ENCODE data around the gene EPB41L4A. TPM values are rescaled to one million over a fixed set of nuclear protein-coding genes. Genes with fewer than 3 reads are reported as not detected.

Gene EPB41L4A
- total RNA-seq, 1 donor from 2014 or later, result 27.2 TPM

GRCh38 chr5:112124788-112125187 is 294.3 kb downstream of the EPB41L4A start:
- H3K27me3 Mint-ChIP-seq, result no peaks in the 10 kb centered on the region
- peaks cover 5% of the 10 kb centered on the region for H3K4me1 Mint-ChIP-seq (ENCODE audit: unreplicated experiment)
- DNase-seq (ENCODE audit: extremely low spot score, unreplicated experiment), result no peak
- no peak overlapping the region for H3K4me3 Mint-ChIP-seq
- TF ChIP-seq CTCF (conservative IDR thresholded peaks at IDR 0.05), result no peak
- no peak overlapping the region for H3K27ac Mint-ChIP-seq
- H3K9me3 Mint-ChIP-seq, result no peaks in the 10 kb centered on the region
- no peaks in the 10 kb centered on the region for H3K36me3 Mint-ChIP-seq

- no peak for DNase-seq (ENCODE audit: extremely low spot score, unreplicated experiment)
- Mint-ChIP-seq H3K4me1 (ENCODE audit: unreplicated experiment) (peaks cover 5% of the 10 kb centered on the region), H3K9me3 (no peaks in the 10 kb centered on the region), H3K4me3 (no peak overlapping the region), H3K27ac (no peak overlapping the region), H3K36me3 (no peaks in the 10 kb centered on the region), H3K27me3 (no peaks in the 10 kb centered on the region)
- no peak for TF ChIP-seq CTCF (conservative IDR thresholded peaks at IDR 0.05)
Observed at GRCh38 chr5:112123086-112123485, 296.0 kb downstream of the EPB41L4A start.

- Mint-ChIP-seq H3K9me3 (no peaks in the 10 kb centered on the region), H3K27ac (no peak overlapping the region), H3K27me3 (no peaks in the 10 kb centered on the region), H3K4me3 (no peak overlapping the region), H3K4me1 (ENCODE audit: unreplicated experiment) (peaks cover 5% of the 10 kb centered on the region), H3K36me3 (no peaks in the 10 kb centered on the region)
- no peak for TF ChIP-seq CTCF (conservative IDR thresholded peaks at IDR 0.05)
- DNase-seq (ENCODE audit: extremely low spot score, unreplicated experiment), result no peak
Observed at GRCh38 chr5:112122353-112122752, 296.7 kb downstream of the EPB41L4A start.

DNA sequence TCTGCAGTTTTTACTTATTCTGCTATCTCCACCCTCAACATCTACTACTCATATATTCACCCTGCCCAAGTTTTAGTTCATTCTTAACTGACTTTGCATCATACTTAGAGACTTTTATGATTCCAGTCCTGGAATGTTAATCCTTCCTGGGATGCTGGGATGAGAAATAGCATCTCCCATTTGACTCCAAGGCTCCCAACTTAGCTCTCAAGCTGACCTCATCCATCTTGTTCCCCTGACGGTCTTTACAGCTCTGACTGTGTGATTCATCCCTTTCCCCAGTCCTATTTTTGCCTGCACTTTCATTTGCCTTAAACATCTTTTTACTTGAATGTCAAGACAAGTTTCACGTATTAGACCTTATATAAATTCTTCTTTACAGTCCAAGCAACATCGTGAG is 297.8 kb downstream of the EPB41L4A start:
- no peak overlapping the region for H3K4me3 Mint-ChIP-seq
- H3K4me1 Mint-ChIP-seq (ENCODE audit: unreplicated experiment), result peaks cover 5% of the 10 kb centered on the region
- no peak for DNase-seq (ENCODE audit: extremely low spot score, unreplicated experiment)
- H3K9me3 Mint-ChIP-seq, result no peaks in the 10 kb centered on the region
- no peaks in the 10 kb centered on the region for H3K36me3 Mint-ChIP-seq
- H3K27me3 Mint-ChIP-seq, result no peaks in the 10 kb centered on the region
- TF ChIP-seq CTCF (conservative IDR thresholded peaks at IDR 0.05), result no peak
- no peak overlapping the region for H3K27ac Mint-ChIP-seq

GRCh38 chr5:112119969-112120368 is 299.1 kb downstream of the EPB41L4A start:
- Mint-ChIP-seq H3K4me3 (no peak overlapping the region), H3K36me3 (no peaks in the 10 kb centered on the region), H3K27ac (no peak overlapping the region), H3K4me1 (ENCODE audit: unreplicated experiment) (no peaks in the 10 kb centered on the region), H3K27me3 (no peaks in the 10 kb centered on the region), H3K9me3 (no peaks in the 10 kb centered on the region)
- DNase-seq (ENCODE audit: extremely low spot score, unreplicated experiment), result no peak
- TF ChIP-seq CTCF (conservative IDR thresholded peaks at IDR 0.05), result no peak

DNA sequence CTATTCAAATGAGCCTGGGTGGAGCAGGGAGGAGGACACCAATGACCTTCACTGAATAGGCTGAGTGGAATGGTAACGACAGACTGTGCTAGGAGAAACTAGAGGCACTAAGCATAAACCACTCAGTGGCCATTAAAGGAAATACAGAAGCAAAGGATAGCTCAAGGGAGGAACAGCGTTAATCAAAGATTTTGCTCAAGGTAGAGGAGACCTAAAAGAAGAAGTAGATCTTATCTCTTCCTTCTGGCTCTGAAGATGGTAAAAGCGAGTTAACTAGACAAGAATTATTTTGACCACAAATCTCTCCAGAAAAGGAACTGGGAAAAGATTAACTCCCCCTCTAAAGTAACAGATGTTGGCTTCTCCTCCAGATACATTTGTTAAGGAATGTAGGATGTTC is 299.6 kb downstream of the EPB41L4A start:
- no peaks in the 10 kb centered on the region for H3K9me3 Mint-ChIP-seq
- H3K36me3 Mint-ChIP-seq, result no peaks in the 10 kb centered on the region
- DNase-seq (ENCODE audit: extremely low spot score, unreplicated experiment), result no peak
- no peaks in the 10 kb centered on the region for H3K27me3 Mint-ChIP-seq
- no peak for TF ChIP-seq CTCF (conservative IDR thresholded peaks at IDR 0.05)
- H3K4me3 Mint-ChIP-seq, result no peak overlapping the region
- H3K27ac Mint-ChIP-seq, result no peak overlapping the region
- H3K4me1 Mint-ChIP-seq (ENCODE audit: unreplicated experiment), result no peaks in the 10 kb centered on the region

All from type B pancreatic cell (in vitro differentiated cells).